Endothelial cell (in vitro differentiated cells): ENCODE results near the gene STARD4. TPM values are rescaled to one million over a fixed set of nuclear protein-coding genes. Genes with fewer than 3 reads are reported as not detected.

Source experiments
- DNase-seq: peaks from one replicate; pipeline ENCODE4 v3.0.0; 2021; ENCODE audit warnings: low spot score
- H3K27ac Mint-ChIP-seq: one replicate; pipeline ENCODE4 v1.8.0; 2021; ENCODE audit warnings: mixed read lengths, inconsistent platforms; ENCODE audit not compliant: unreplicated experiment
- H3K27me3 Mint-ChIP-seq: one replicate; pipeline ENCODE4 v1.8.0; 2021; ENCODE audit warnings: mild to moderate bottlenecking, moderate library complexity, mixed read lengths, inconsistent platforms; ENCODE audit not compliant: unreplicated experiment
- H3K36me3 Mint-ChIP-seq: one replicate; pipeline ENCODE4 v1.8.0; 2021; ENCODE audit warnings: mild to moderate bottlenecking, low read depth, mixed read lengths, inconsistent platforms; ENCODE audit not compliant: unreplicated experiment
- H3K4me1 Mint-ChIP-seq: one replicate; pipeline ENCODE4 v1.8.0; 2021; ENCODE audit warnings: mild to moderate bottlenecking, mixed read lengths, inconsistent platforms; ENCODE audit not compliant: unreplicated experiment
- H3K4me3 Mint-ChIP-seq: one replicate; pipeline ENCODE4 v1.8.0; 2021; ENCODE audit warnings: mild to moderate bottlenecking, mixed read lengths, inconsistent platforms; ENCODE audit not compliant: unreplicated experiment
- H3K9me3 Mint-ChIP-seq: one replicate; pipeline ENCODE4 v1.8.0; 2021; ENCODE audit warnings: mixed read lengths, inconsistent platforms; ENCODE audit not compliant: unreplicated experiment
- CTCF ChIP-seq: fragments of 200-600 bp; sonication (generic); IDR thresholded peaks from one replicate; pipeline ENCODE4 v1.5.0; 2021; ENCODE audit warnings: antibody characterized with exemption; ENCODE audit not compliant: unreplicated experiment
- total RNA-seq: library from RNA; stranded (reverse); fragmentation: NEBNext Ultra II Directional; extraction: Animal tissue kit (Norgen Biotek cat#: 25700); gene quantifications from one replicate; pipeline ENCODE4 v1.2.1, GENCODE V29; 2021; ENCODE audit not compliant: unreplicated experiment

STARD4 gene
- total RNA-seq, 1 donor from 2014 or later = 39.5 TPM

GRCh38 chr5:111447099-111447498, 65.2 kb downstream of the STARD4 start:
- Mint-ChIP-seq H3K4me3 (no peak overlapping the region), H3K27me3 (no peaks in the 10 kb centered on the region), H3K4me1 (peaks cover 13% of the 10 kb centered on the region), H3K36me3 (no peaks in the 10 kb centered on the region), H3K9me3 (no peaks in the 10 kb centered on the region), H3K27ac (no peak overlapping the region)
- no peak for TF ChIP-seq CTCF
- no peak for DNase-seq

Other genes with a start within 250 kb of the STARD4 start
- gene NREP, start 244.7 kb upstream of the STARD4 start, total RNA-seq = 218 TPM